HCT116 (cell line): ENCODE data around the gene CNTNAP5. TPM values are rescaled to one million over a fixed set of nuclear protein-coding genes. Genes with fewer than 3 reads are reported as not detected.

Experiments
- ATAC-seq: fragments of 200-7000 bp; cut with Tn5 transposase; 2 replicates; pipeline ENCODE4 v1.9.1; 2020; ENCODE audit warnings: mild to moderate bottlenecking, moderate library complexity
- BruUV-seq: library from RNA; stranded (reverse); fragments of 400-500 nt; replicated peaks from 2 replicates; lab custom pipeline; 2021; lab: Mats Ljungman, UMichigan
- CTCF ChIA-PET: fragments of 300-600 bp; sonication (Branson Sonifier 250); formaldehyde crosslinking; loops from one replicate; lab custom pipeline; 2021; ENCODE audit warnings: antibody characterized with exemption; lab: Charles Lee
- POLR2A ChIA-PET: fragments of 300-600, 350-600 bp; sonication (Branson Sonifier 250); formaldehyde crosslinking; loops from one replicate; lab custom pipeline; 2021; ENCODE audit warnings: antibody characterized with exemption; lab: Charles Lee
- RAD21 ChIA-PET, 2 experiments: fragments of 300-600 bp; sonication (Branson Sonifier 250); formaldehyde crosslinking; loops; one replicate each; lab custom pipeline; 2023; ENCODE audit warnings: low total read pairs in 2 of 2; ENCODE audit not compliant: uncharacterized antibody in 2 of 2, unreplicated experiment in 2 of 2, low non-redundant PET in 1 of 2; lab: Charles Lee
- DNase-seq: peaks from one replicate; pipeline ENCODE4 v3.0.0-alpha.2; 2010; ENCODE audit warnings: low read depth, low spot score
- H2AFZ ChIP-seq: fragments of 200-600 bp; shearing (Covaris generic), sonication (generic); 2 replicates; pipeline ENCODE4 v1.6.1; 2017; ENCODE audit warnings: low read depth, mixed run types, mixed read lengths, antibody characterized with exemption, low read length; ENCODE audit not compliant: poor library complexity, severe bottlenecking
- H3K27ac ChIP-seq: 2 replicates; pipeline ENCODE4 v1.5.1; 2012; ENCODE audit warnings: low read depth, low read length
- H3K27me3 ChIP-seq: fragments of 200-600 bp; sonication (generic); 2 replicates; pipeline ENCODE4 v1.6.1; 2016; ENCODE audit warnings: mixed run types, low read length, mixed read lengths; ENCODE audit not compliant: insufficient read depth
- H3K36me3 ChIP-seq, 2 experiments: fragments of 200-500 bp in 1 of 2; fragments of 200-600 bp in 1 of 2; sonication (Bioruptor generic) in 1 of 2; sonication (generic) in 1 of 2; 2 replicates each; pipeline versions ENCODE4 v1.5.1 to v1.6.1; 2014 to 2016; ENCODE audit warnings: low read length in 2 of 2, inconsistent platforms in 1 of 2, mixed read lengths in 1 of 2, mixed run types in 1 of 2; ENCODE audit not compliant: insufficient read depth in 2 of 2, control insufficient read depth in 1 of 2
- H3K4me1 ChIP-seq, 2 experiments: fragments of 200-600 bp in 1 of 2; sonication (generic) in 1 of 2; 2 replicates each; pipeline versions ENCODE4 v1.5.1 to v1.6.1; 2012 to 2017; ENCODE audit warnings: low read length in 2 of 2, inconsistent platforms in 1 of 2, mild to moderate bottlenecking in 1 of 2, mixed read lengths in 1 of 2, mixed run types in 1 of 2, moderate library complexity in 1 of 2; ENCODE audit not compliant: insufficient read depth in 2 of 2, control insufficient read depth in 1 of 2
- H3K4me2 ChIP-seq: fragments of 200-600 bp; sonication (generic); 2 replicates; pipeline ENCODE4 v1.6.1; 2017; ENCODE audit warnings: mixed run types, low read length, mixed read lengths
- H3K4me3 ChIP-seq, 2 experiments: fragments of 200-600 bp in 1 of 2; sonication (generic) in 1 of 2; replicated peaks in 1 of 2; 2 replicates each; pipeline ENCODE4 v1.5.1; 2011 to 2016; ENCODE audit warnings: low read length in 2 of 2, control low read depth in 1 of 2, low read depth in 1 of 2, mild to moderate bottlenecking in 1 of 2, mixed read lengths in 1 of 2, mixed run types in 1 of 2
- H3K79me2 ChIP-seq: fragments of 200-600 bp; sonication (generic); 2 replicates; pipeline ENCODE4 v1.6.1; 2017; ENCODE audit warnings: mild to moderate bottlenecking, mixed run types, low read length, moderate library complexity, mixed read lengths; ENCODE audit not compliant: insufficient read depth
- H3K9ac ChIP-seq: fragments of 200-600 bp; sonication (generic); 2 replicates; pipeline ENCODE4 v1.6.1; 2016; ENCODE audit warnings: low read length, mixed read lengths
- H3K9me2 ChIP-seq: fragments of 200-600 bp; sonication (generic), shearing (Covaris generic); 2 replicates; pipeline ENCODE4 v1.6.1; 2017; ENCODE audit warnings: mixed run types, mild to moderate bottlenecking, moderate library complexity; ENCODE audit not compliant: insufficient read depth
- H3K9me3 ChIP-seq, 2 experiments: fragments of 200-500 bp in 1 of 2; fragments of 200-600 bp in 1 of 2; sonication (Bioruptor generic) in 1 of 2; sonication (generic) in 1 of 2; 2 replicates each; pipeline ENCODE4 v1.6.1; 2014 to 2017; ENCODE audit warnings: low read length in 2 of 2, mixed read lengths in 2 of 2, inconsistent platforms in 1 of 2, low read depth in 1 of 2, mild to moderate bottlenecking in 1 of 2, mixed run types in 1 of 2, moderate library complexity in 1 of 2; ENCODE audit not compliant: control insufficient read depth in 1 of 2, insufficient read depth in 1 of 2
- H4K20me1 ChIP-seq: fragments of 200-600 bp; sonication (generic), shearing (Covaris generic); 2 replicates; pipeline ENCODE4 v1.6.1; 2017; ENCODE audit warnings: mixed run types, mild to moderate bottlenecking, moderate library complexity; ENCODE audit not compliant: insufficient read depth
- CBX3 ChIP-seq: IDR thresholded peaks from 2 replicates; pipeline ENCODE4 v1.6.1; 2012; ENCODE audit warnings: low read depth
- CEBPB ChIP-seq: IDR thresholded peaks from 2 replicates; pipeline ENCODE4 v1.6.1; 2012; ENCODE audit warnings: low read depth
- EGR1 ChIP-seq: IDR thresholded peaks from 2 replicates; pipeline ENCODE4 v1.6.1; 2012; ENCODE audit warnings: low read depth
- EZH2 ChIP-seq: fragments of 200-600 bp; sonication (generic); IDR thresholded peaks from 2 replicates; pipeline ENCODE4 v1.6.1; 2017; ENCODE audit warnings: antibody characterized with exemption, mixed run types
- JUND ChIP-seq: IDR thresholded peaks from 2 replicates; pipeline ENCODE4 v1.6.1; 2012
- MAX ChIP-seq: IDR thresholded peaks from 2 replicates; pipeline ENCODE4 v1.6.1; 2012
- POLR2A ChIP-seq: IDR thresholded peaks from 2 replicates; pipeline ENCODE4 v1.7.0; 2011; ENCODE audit warnings: borderline replicate concordance; ENCODE audit not compliant: insufficient read depth, insufficient read length; ENCODE audit errors: extremely low read depth
- POLR2AphosphoS5 ChIP-seq: IDR thresholded peaks from 2 replicates; pipeline ENCODE4 v1.6.1; 2011; ENCODE audit warnings: mild to moderate bottlenecking, low read depth, low read length, moderate library complexity
- RAD21 ChIP-seq: IDR thresholded peaks from 2 replicates; pipeline ENCODE4 v1.6.1; 2012; ENCODE audit warnings: low read depth, mild to moderate bottlenecking
- ZFX ChIP-seq: fragments of 450-650 bp; IDR thresholded peaks from 2 replicates; pipeline ENCODE4 v1.6.1; 2017
- intact Hi-C: fragments of 100-400 bp; cut with micrococcal nuclease; formaldehyde crosslinking; loops from 2 replicates; pipeline ENCODE4 v1.10.0; 2022
- total RNA-seq: library from RNA; stranded (reverse); gene quantifications from one replicate; pipeline ENCODE4 v1.2.1, GENCODE V29; 2021; ENCODE audit not compliant: unreplicated experiment
- TF ChIP-seq, protein P1 (sequence below): IDR thresholded peaks from 2 replicates; pipeline ENCODE4 v1.6.1; 2011; ENCODE audit warnings: mild to moderate bottlenecking, low read length, moderate library complexity; ENCODE audit not compliant: insufficient replicate concordance; ENCODE audit errors: extremely low read depth

Gene CNTNAP5
- total RNA-seq, 1 experiment from 2014 or later = not detected

DNA sequence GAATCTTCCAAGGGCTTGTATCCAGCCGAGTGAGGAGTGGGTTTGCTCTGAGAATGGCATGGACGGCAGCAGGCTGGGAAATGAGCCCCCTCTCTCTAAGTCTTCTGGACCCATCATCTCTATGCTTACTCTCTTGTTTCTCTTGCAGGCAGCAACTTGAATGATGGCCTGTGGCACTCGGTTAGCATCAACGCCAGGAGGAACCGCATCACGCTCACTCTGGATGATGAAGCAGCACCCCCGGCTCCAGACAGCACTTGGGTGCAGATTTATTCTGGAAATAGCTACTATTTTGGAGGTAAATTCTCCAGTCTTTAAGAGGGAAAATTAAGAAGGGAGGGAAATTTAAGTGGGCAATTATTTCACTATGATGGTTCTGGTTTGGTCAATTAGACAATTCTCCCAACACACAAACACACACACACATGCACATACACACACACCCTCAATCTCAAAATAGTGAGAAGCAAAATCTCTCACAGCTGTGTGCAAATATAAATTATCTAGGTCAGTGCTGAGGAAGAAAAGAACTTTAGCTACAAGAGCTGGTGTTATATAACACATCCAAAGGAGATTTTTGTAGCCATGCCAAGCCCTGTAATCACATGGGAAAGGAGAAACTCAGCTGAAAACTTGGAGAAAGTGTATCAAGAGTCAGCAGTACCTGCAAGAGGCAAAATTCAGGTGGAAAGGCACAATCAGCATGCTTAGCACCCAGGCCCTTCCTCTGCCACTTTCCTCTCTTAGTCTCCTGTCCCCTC lies 499.2 kb downstream of the CNTNAP5 start:
- H3K79me2 ChIP-seq = no peaks in the 10 kb centered on the region
- no peak overlapping the region for H3K9ac ChIP-seq
- RAD21 ChIA-PET = no interaction called here
- H3K36me3 ChIP-seq = no peaks in the 10 kb centered on the region
- H3K27me3 ChIP-seq = no peaks in the 10 kb centered on the region
- no peak overlapping the region for H3K4me3 ChIP-seq
- H2AFZ ChIP-seq = no peak overlapping the region
- no peaks in the 10 kb centered on the region for H3K9me2 ChIP-seq
- no TSS peak for BruUV-seq
- no peaks in the 10 kb centered on the region for H3K4me1 ChIP-seq
- no peak overlapping the region for H3K27ac ChIP-seq
- intact Hi-C loops = no loop called here
- CTCF ChIA-PET = no interaction called here
- H4K20me1 ChIP-seq = no peaks in the 10 kb centered on the region
- H3K4me2 ChIP-seq = no peak overlapping the region
- no peak for TF ChIP-seq EGR1
- no peak for TF ChIP-seq EZH2
- no peak for TF ChIP-seq JUND
- no peak for TF ChIP-seq MAX
- TF ChIP-seq POLR2A = no peak
- no peak for TF ChIP-seq CBX3
- TF ChIP-seq ZFX = no peak
- no peak for TF ChIP-seq POLR2AphosphoS5
- no peak for TF ChIP-seq RAD21
- no peak for TF ChIP-seq CEBPB
- TF ChIP-seq, protein P1, sequence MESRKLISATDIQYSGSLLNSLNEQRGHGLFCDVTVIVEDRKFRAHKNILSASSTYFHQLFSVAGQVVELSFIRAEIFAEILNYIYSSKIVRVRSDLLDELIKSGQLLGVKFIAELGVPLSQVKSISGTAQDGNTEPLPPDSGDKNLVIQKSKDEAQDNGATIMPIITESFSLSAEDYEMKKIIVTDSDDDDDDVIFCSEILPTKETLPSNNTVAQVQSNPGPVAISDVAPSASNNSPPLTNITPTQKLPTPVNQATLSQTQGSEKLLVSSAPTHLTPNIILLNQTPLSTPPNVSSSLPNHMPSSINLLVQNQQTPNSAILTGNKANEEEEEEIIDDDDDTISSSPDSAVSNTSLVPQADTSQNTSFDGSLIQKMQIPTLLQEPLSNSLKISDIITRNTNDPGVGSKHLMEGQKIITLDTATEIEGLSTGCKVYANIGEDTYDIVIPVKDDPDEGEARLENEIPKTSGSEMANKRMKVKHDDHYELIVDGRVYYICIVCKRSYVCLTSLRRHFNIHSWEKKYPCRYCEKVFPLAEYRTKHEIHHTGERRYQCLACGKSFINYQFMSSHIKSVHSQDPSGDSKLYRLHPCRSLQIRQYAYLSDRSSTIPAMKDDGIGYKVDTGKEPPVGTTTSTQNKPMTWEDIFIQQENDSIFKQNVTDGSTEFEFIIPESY = no peak
- TF ChIP-seq, all 23 proteins: peak for 0
- DNase-seq (no peak), ATAC-seq (no peak)
- H3K9me3 ChIP-seq = peaks cover 6 to 28% of the 10 kb centered on the region in 2 experiments; a peak in 2 of 4 replicates
- POLR2A ChIA-PET = no interaction called here
